SK-N-SH (cell line): ENCODE measurements around the gene KTN1. TPM values are rescaled to one million over a fixed set of nuclear protein-coding genes. Genes with fewer than 3 reads are reported as not detected.

ENCODE experiments used
- CTCF ChIA-PET: fragments of 300-600, 350-600 bp; formaldehyde crosslinking; extraction: SDS; loops from one replicate; lab custom pipeline; 2021; lab: Yijun Ruan, JAX
- POLR2A ChIA-PET: fragments of 350-600 bp; sonication (Branson Sonifier 250); formaldehyde crosslinking; extraction: SDS; loops from one replicate; lab custom pipeline; 2020; ENCODE audit warnings: antibody characterized with exemption, inconsistent platforms; lab: Yijun Ruan, JAX
- DNase-seq: peaks from one replicate; pipeline ENCODE4 v3.0.0; 2012
- H2AFZ ChIP-seq: fragments of 200-600 bp; sonication (generic); 2 replicates; pipeline ENCODE4 v1.8.1; 2016; ENCODE audit warnings: antibody characterized with exemption, mild to moderate bottlenecking, low read depth
- H3F3A ChIP-seq: fragments of 200-600 bp; sonication (generic); replicated peaks from 2 replicates; pipeline ENCODE3; 2016; ENCODE audit warnings: antibody characterized with exemption, mild to moderate bottlenecking; ENCODE audit not compliant: insufficient read depth
- H3K27ac ChIP-seq, 2 experiments: fragments of 200-500 bp in 1 of 2; fragments of 200-600 bp in 1 of 2; sonication (Bioruptor generic) in 1 of 2; sonication (generic), shearing (Covaris generic) in 1 of 2; 2 replicates each; pipeline versions ENCODE4 v1.5.1 to v1.6.1; 2014 to 2016; ENCODE audit warnings: low read depth in 2 of 2, inconsistent platforms in 1 of 2, low read length in 1 of 2, mild to moderate bottlenecking in 1 of 2, mixed read lengths in 1 of 2
- H3K27me3 ChIP-seq: fragments of 200-600 bp; sonication (generic), shearing (Covaris generic); 2 replicates; pipeline ENCODE4 v1.6.1; 2016; ENCODE audit warnings: mixed run types; ENCODE audit not compliant: insufficient read depth
- H3K36me3 ChIP-seq, 2 experiments: fragments of 200-500 bp in 1 of 2; fragments of 200-600 bp in 1 of 2; sonication (Bioruptor generic) in 1 of 2; sonication (generic) in 1 of 2; replicated peaks in 1 of 2; 2 replicates each; pipeline versions ENCODE3 to v1.5.1; 2014 to 2016; ENCODE audit warnings: low read length in 1 of 2, mild to moderate bottlenecking in 1 of 2; ENCODE audit not compliant: insufficient read depth in 2 of 2, control insufficient read depth in 1 of 2
- H3K4me1 ChIP-seq, 2 experiments: fragments of 200-500 bp in 1 of 2; fragments of 200-600 bp in 1 of 2; sonication (Bioruptor generic) in 1 of 2; sonication (generic), shearing (Covaris generic) in 1 of 2; 2 replicates each; pipeline versions ENCODE4 v1.5.1 to v1.6.1; 2014 to 2016; ENCODE audit warnings: low read depth in 1 of 2, low read length in 1 of 2, mixed run types in 1 of 2; ENCODE audit not compliant: insufficient read depth in 2 of 2, control insufficient read depth in 1 of 2
- H3K4me2 ChIP-seq: fragments of 200-600 bp; sonication (generic), shearing (Covaris generic); 2 replicates; pipeline ENCODE4 v1.6.1; 2017; ENCODE audit warnings: mixed run types
- H3K4me3 ChIP-seq, 2 experiments: fragments of 200-500 bp in 1 of 2; fragments of 200-600 bp in 1 of 2; sonication (Bioruptor generic) in 1 of 2; sonication (generic), shearing (Covaris generic) in 1 of 2; 2 replicates each; pipeline versions ENCODE4 v1.5.1 to v1.8.1; 2014 to 2016; ENCODE audit warnings: low read depth in 2 of 2, inconsistent platforms in 1 of 2, low read length in 1 of 2, mild to moderate bottlenecking in 1 of 2, mixed read lengths in 1 of 2, moderate library complexity in 1 of 2
- H3K79me2 ChIP-seq: fragments of 200-600 bp; sonication (generic); 2 replicates; pipeline ENCODE4 v1.8.1; 2017; ENCODE audit warnings: mild to moderate bottlenecking; ENCODE audit not compliant: insufficient read depth
- H3K9ac ChIP-seq: fragments of 200-600 bp; sonication (generic); 2 replicates; pipeline ENCODE4 v1.6.1; 2017; ENCODE audit warnings: mixed run types
- H3K9me2 ChIP-seq: fragments of 200-600 bp; sonication (generic); 2 replicates; pipeline ENCODE4 v1.6.1; 2017; ENCODE audit warnings: mixed run types
- H3K9me3 ChIP-seq: fragments of 200-600 bp; sonication (generic); 2 replicates; pipeline ENCODE4 v1.6.1; 2017; ENCODE audit warnings: mixed run types, mild to moderate bottlenecking, moderate library complexity
- H4K20me1 ChIP-seq: fragments of 200-600 bp; sonication (generic); 2 replicates; pipeline ENCODE4 v1.6.1; 2017; ENCODE audit warnings: mild to moderate bottlenecking, mixed run types; ENCODE audit not compliant: insufficient read depth
- CHD2 ChIP-seq: fragments of 150-350 bp; IDR thresholded peaks from 2 replicates; pipeline ENCODE4 v1.6.1; 2018; ENCODE audit warnings: low read length; ENCODE audit not compliant: partially characterized antibody
- EP300 ChIP-seq, 2 experiments: IDR thresholded peaks; 2 replicates each; pipeline versions ENCODE4 v1.4.0 to v1.6.1; 2012; ENCODE audit warnings: borderline replicate concordance in 1 of 2, low read depth in 1 of 2, low read length in 1 of 2
- FOSL2 ChIP-seq: IDR thresholded peaks from 2 replicates; pipeline ENCODE4 v1.4.0; 2012; ENCODE audit warnings: low read depth, mild to moderate bottlenecking, moderate library complexity, borderline replicate concordance
- FOXM1 ChIP-seq: IDR thresholded peaks from 2 replicates; pipeline ENCODE4 v1.4.0; 2012; ENCODE audit warnings: low read depth, mild to moderate bottlenecking
- GATA2 ChIP-seq: sonication (generic); formaldehyde crosslinking; IDR thresholded peaks from 2 replicates; pipeline ENCODE4 v1.5.0; 2020; ENCODE audit warnings: mild to moderate bottlenecking, missing genetic modification reagents
- MAX ChIP-seq: IDR thresholded peaks from 2 replicates; pipeline ENCODE4 v1.4.0; 2012; ENCODE audit warnings: low read depth
- MXI1 ChIP-seq: IDR thresholded peaks from 2 replicates; pipeline ENCODE4 v1.6.1; 2012; ENCODE audit warnings: mild to moderate bottlenecking, low read depth, low read length, improper control_type of control experiment
- RAD21 ChIP-seq: IDR thresholded peaks from 2 replicates; pipeline ENCODE4 v1.6.1; 2012; ENCODE audit warnings: mild to moderate bottlenecking, low read length
- RCOR1 ChIP-seq: fragments of 150-350 bp; IDR thresholded peaks from 2 replicates; pipeline ENCODE4 v1.6.1; 2017; ENCODE audit warnings: antibody characterized with exemption, low read length
- RFX5 ChIP-seq: IDR thresholded peaks from 2 replicates; pipeline ENCODE4 v1.6.1; 2012; ENCODE audit warnings: mild to moderate bottlenecking, improper control_type of control experiment, low read length
- SIN3A ChIP-seq: IDR thresholded peaks from 2 replicates; pipeline ENCODE4 v1.6.1; 2012; ENCODE audit warnings: low read depth, mild to moderate bottlenecking, low read length, moderate library complexity, borderline replicate concordance
- SMC3 ChIP-seq: IDR thresholded peaks from 2 replicates; pipeline ENCODE4 v1.6.1; 2012; ENCODE audit warnings: low read depth, low read length, improper control_type of control experiment
- TEAD4 ChIP-seq: IDR thresholded peaks from 2 replicates; pipeline ENCODE4 v1.4.0; 2012; ENCODE audit warnings: mild to moderate bottlenecking, borderline replicate concordance; ENCODE audit not compliant: insufficient read depth
- YY1 ChIP-seq: IDR thresholded peaks from 2 replicates; pipeline ENCODE4 v1.4.0; 2012; ENCODE audit warnings: low read depth, mild to moderate bottlenecking
- WGBS: methylation state at CpG from one replicate; pipeline ENCODE4 v1.1.6; 2017; ENCODE audit warnings: low lambda C conversion rate; 5-methylcytosine and 5-hydroxymethylcytosine counted together
- polyA plus RNA-seq, 3 experiments: library from polyadenylated mRNA; depleted of rRNA; stranded (reverse); fragments of >200 nt; gene quantifications; 2 replicates each; pipeline ENCODE4 v1.2.3, GENCODE V29; 2012
- TF ChIP-seq, protein P1 (sequence below): IDR thresholded peaks from 2 replicates; pipeline ENCODE4 v1.4.0; 2012; ENCODE audit warnings: low read depth, borderline replicate concordance
- TF ChIP-seq, protein P2 (sequence below): IDR thresholded peaks from 2 replicates; pipeline ENCODE4 v1.6.1; 2012; ENCODE audit warnings: mild to moderate bottlenecking, low read depth, low read length, moderate library complexity
- TF ChIP-seq, protein P3 (sequence below): fragments of 200-600 bp; sonication (generic); IDR thresholded peaks from 2 replicates; pipeline ENCODE4 v1.6.1; 2017; ENCODE audit warnings: antibody characterized with exemption, mild to moderate bottlenecking, moderate library complexity
- TF ChIP-seq, protein P4 (sequence below): fragments of 150-350 bp; IDR thresholded peaks from 2 replicates; pipeline ENCODE4 v1.6.1; 2016; ENCODE audit warnings: mild to moderate bottlenecking, low read depth, low read length

KTN1 gene
- polyA plus RNA-seq, 1 of the 3 experiments (the other 2 are of a cell fraction): 39.5 TPM

GRCh38 chr14:55731881-55732498, 152.0 kb downstream of the KTN1 start:
- CTCF ChIA-PET: interaction anchor here (0.7 to 2.5 kb wide), 9 partner anchors 9 to 743 kb away, joined by 3 to 8 read pairs (median 3); no protein-coding TSS in a partner anchor
- TF ChIP-seq, protein P1, sequence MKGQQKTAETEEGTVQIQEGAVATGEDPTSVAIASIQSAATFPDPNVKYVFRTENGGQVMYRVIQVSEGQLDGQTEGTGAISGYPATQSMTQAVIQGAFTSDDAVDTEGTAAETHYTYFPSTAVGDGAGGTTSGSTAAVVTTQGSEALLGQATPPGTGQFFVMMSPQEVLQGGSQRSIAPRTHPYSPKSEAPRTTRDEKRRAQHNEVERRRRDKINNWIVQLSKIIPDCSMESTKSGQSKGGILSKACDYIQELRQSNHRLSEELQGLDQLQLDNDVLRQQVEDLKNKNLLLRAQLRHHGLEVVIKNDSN: no peak
- TF ChIP-seq MXI1 (no peak), SIN3A (no peak), GATA2 (CRISPR knock-in tag) (no peak), FOSL2 (no peak), SMC3 (peak; percentile 23; the same call in 1 of the 2 replicates), RAD21 (peak; percentile 53), YY1 (no peak), MAX (no peak), RFX5 (no peak), TEAD4 (no peak), FOXM1 (no peak), EP300 (IDR thresholded peaks at IDR 0.05; ENCODE audit: borderline replicate concordance in 1 of 2, low read depth in 1 of 2, low read length in 1 of 2) (no peak), CHD2 (no peak), RCOR1 (no peak)
- TF ChIP-seq, protein P2, sequence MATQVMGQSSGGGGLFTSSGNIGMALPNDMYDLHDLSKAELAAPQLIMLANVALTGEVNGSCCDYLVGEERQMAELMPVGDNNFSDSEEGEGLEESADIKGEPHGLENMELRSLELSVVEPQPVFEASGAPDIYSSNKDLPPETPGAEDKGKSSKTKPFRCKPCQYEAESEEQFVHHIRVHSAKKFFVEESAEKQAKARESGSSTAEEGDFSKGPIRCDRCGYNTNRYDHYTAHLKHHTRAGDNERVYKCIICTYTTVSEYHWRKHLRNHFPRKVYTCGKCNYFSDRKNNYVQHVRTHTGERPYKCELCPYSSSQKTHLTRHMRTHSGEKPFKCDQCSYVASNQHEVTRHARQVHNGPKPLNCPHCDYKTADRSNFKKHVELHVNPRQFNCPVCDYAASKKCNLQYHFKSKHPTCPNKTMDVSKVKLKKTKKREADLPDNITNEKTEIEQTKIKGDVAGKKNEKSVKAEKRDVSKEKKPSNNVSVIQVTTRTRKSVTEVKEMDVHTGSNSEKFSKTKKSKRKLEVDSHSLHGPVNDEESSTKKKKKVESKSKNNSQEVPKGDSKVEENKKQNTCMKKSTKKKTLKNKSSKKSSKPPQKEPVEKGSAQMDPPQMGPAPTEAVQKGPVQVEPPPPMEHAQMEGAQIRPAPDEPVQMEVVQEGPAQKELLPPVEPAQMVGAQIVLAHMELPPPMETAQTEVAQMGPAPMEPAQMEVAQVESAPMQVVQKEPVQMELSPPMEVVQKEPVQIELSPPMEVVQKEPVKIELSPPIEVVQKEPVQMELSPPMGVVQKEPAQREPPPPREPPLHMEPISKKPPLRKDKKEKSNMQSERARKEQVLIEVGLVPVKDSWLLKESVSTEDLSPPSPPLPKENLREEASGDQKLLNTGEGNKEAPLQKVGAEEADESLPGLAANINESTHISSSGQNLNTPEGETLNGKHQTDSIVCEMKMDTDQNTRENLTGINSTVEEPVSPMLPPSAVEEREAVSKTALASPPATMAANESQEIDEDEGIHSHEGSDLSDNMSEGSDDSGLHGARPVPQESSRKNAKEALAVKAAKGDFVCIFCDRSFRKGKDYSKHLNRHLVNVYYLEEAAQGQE: no peak
- TF ChIP-seq, protein P3, sequence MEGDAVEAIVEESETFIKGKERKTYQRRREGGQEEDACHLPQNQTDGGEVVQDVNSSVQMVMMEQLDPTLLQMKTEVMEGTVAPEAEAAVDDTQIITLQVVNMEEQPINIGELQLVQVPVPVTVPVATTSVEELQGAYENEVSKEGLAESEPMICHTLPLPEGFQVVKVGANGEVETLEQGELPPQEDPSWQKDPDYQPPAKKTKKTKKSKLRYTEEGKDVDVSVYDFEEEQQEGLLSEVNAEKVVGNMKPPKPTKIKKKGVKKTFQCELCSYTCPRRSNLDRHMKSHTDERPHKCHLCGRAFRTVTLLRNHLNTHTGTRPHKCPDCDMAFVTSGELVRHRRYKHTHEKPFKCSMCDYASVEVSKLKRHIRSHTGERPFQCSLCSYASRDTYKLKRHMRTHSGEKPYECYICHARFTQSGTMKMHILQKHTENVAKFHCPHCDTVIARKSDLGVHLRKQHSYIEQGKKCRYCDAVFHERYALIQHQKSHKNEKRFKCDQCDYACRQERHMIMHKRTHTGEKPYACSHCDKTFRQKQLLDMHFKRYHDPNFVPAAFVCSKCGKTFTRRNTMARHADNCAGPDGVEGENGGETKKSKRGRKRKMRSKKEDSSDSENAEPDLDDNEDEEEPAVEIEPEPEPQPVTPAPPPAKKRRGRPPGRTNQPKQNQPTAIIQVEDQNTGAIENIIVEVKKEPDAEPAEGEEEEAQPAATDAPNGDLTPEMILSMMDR: peak; percentile 56
- TF ChIP-seq, protein P4, sequence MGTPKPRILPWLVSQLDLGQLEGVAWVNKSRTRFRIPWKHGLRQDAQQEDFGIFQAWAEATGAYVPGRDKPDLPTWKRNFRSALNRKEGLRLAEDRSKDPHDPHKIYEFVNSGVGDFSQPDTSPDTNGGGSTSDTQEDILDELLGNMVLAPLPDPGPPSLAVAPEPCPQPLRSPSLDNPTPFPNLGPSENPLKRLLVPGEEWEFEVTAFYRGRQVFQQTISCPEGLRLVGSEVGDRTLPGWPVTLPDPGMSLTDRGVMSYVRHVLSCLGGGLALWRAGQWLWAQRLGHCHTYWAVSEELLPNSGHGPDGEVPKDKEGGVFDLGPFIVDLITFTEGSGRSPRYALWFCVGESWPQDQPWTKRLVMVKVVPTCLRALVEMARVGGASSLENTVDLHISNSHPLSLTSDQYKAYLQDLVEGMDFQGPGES: no peak
- no peaks in the 10 kb centered on the region for H4K20me1 ChIP-seq
- POLR2A ChIA-PET: no interaction called here
- no peak overlapping the region; a peak in 1 of 4 replicates for H3K4me3 ChIP-seq
- no peak overlapping the region for H3K9ac ChIP-seq
- H2AFZ ChIP-seq: no peak overlapping the region
- no peaks in the 10 kb centered on the region for H3K79me2 ChIP-seq
- H3F3A ChIP-seq: no peaks in the 10 kb centered on the region
- H3K4me2 ChIP-seq: no peak overlapping the region
- no peaks in the 10 kb centered on the region for H3K27me3 ChIP-seq
- H3K9me3 ChIP-seq: no peaks in the 10 kb centered on the region
- no peaks in the 10 kb centered on the region for H3K9me2 ChIP-seq
- H3K36me3 ChIP-seq: no peaks in the 10 kb centered on the region
- DNase-seq: no peak
- no peaks in the 10 kb centered on the region for H3K4me1 ChIP-seq
- WGBS: 20% methylated on average over 2 of the region's 2 CpGs
- no peak overlapping the region for H3K27ac ChIP-seq
